Neural progenitor cell (in vitro differentiated cells): ENCODE measurements around the gene ELMOD1. TPM values are rescaled to one million over a fixed set of nuclear protein-coding genes. Genes with fewer than 3 reads are reported as not detected.

Experiments
- DNase-seq: peaks from one replicate; pipeline ENCODE4 v3.0.0-alpha.2; 2016; ENCODE audit warnings: low spot score
- H2AFZ ChIP-seq: fragments of 200-600 bp; sonication (generic); replicated peaks from 2 replicates; pipeline ENCODE4 v1.6.1; 2016; ENCODE audit warnings: antibody characterized with exemption
- H3F3A ChIP-seq: fragments of 200-600 bp; sonication (generic); 2 replicates; pipeline ENCODE4 v1.6.1; 2016; ENCODE audit warnings: antibody characterized with exemption, low read depth
- H3K27ac ChIP-seq: fragments of 200-600 bp; sonication (generic); 2 replicates; pipeline ENCODE4 v1.5.1; 2016; ENCODE audit warnings: mild to moderate bottlenecking
- H3K27me3 ChIP-seq: fragments of 200-600 bp; sonication (generic); 2 replicates; pipeline ENCODE4 v1.6.1; 2016; ENCODE audit warnings: mild to moderate bottlenecking, moderate library complexity
- H3K36me3 ChIP-seq: fragments of 200-600 bp; sonication (generic); 2 replicates; pipeline ENCODE4 v1.5.1; 2016
- H3K4me1 ChIP-seq: fragments of 200-600 bp; sonication (generic); 2 replicates; pipeline ENCODE4 v1.6.1; 2016; ENCODE audit warnings: mixed run types
- H3K4me2 ChIP-seq: fragments of 200-600 bp; sonication (generic); 2 replicates; pipeline ENCODE4 v1.6.1; 2016
- H3K4me3 ChIP-seq: fragments of 200-600 bp; sonication (generic); 2 replicates; pipeline ENCODE4 v1.5.1; 2016
- H3K79me2 ChIP-seq: fragments of 200-600 bp; sonication (generic); 2 replicates; pipeline ENCODE4 v1.6.1; 2016; ENCODE audit warnings: low read depth
- H3K9ac ChIP-seq: fragments of 200-600 bp; sonication (generic); 2 replicates; pipeline ENCODE4 v1.6.1; 2016
- H3K9me3 ChIP-seq: fragments of 200-600 bp; sonication (generic); 2 replicates; pipeline ENCODE4 v1.5.1; 2016; ENCODE audit warnings: low read depth
- H4K20me1 ChIP-seq: fragments of 200-600 bp; sonication (generic); 2 replicates; pipeline ENCODE4 v1.6.1; 2016; ENCODE audit warnings: low read depth
- H3K27ac Mint-ChIP-seq: 3 replicates; pipeline ENCODE4 v1.8.0; 2021; ENCODE audit warnings: mixed read lengths
- H3K27me3 Mint-ChIP-seq: 2 replicates; pipeline ENCODE4 v1.8.0; 2022; ENCODE audit warnings: low read depth, mild to moderate bottlenecking, inconsistent platforms, moderate library complexity, mixed read lengths; ENCODE audit not compliant: insufficient read depth
- H3K36me3 Mint-ChIP-seq: 3 replicates; pipeline ENCODE4 v1.8.0; 2021; ENCODE audit warnings: mixed read lengths
- H3K4me1 Mint-ChIP-seq: 3 replicates; pipeline ENCODE4 v1.8.0; 2021; ENCODE audit warnings: mixed read lengths
- H3K4me3 Mint-ChIP-seq: 3 replicates; pipeline ENCODE4 v1.8.0; 2021; ENCODE audit warnings: mild to moderate bottlenecking, moderate library complexity, mixed read lengths
- H3K9me3 Mint-ChIP-seq: 3 replicates; pipeline ENCODE4 v1.8.0; 2020; ENCODE audit warnings: mixed read lengths
- EZH2 ChIP-seq: fragments of 200-600 bp; sonication (generic); IDR thresholded peaks from 2 replicates; pipeline ENCODE4 v1.6.1; 2017; ENCODE audit warnings: antibody characterized with exemption, mild to moderate bottlenecking, moderate library complexity
- EZH2phosphoT487 ChIP-seq: fragments of 200-600 bp; sonication (generic); IDR thresholded peaks from 2 replicates; pipeline ENCODE4 v1.6.1; 2017; ENCODE audit warnings: antibody characterized with exemption
- total RNA-seq: library from RNA; depleted of rRNA; stranded (reverse); fragments of >200 nt; gene quantifications from 2 replicates; pipeline ENCODE4 v1.2.3, GENCODE V29; 2015; ENCODE audit warnings: low replicate concordance
- TF ChIP-seq, protein P1 (sequence below): fragments of 200-600 bp; sonication (generic); IDR thresholded peaks from 2 replicates; pipeline ENCODE4 v1.5.1; 2017; ENCODE audit warnings: antibody characterized with exemption, mild to moderate bottlenecking

The ELMOD1 gene
- total RNA-seq, 1 donor from 2014 or later: not detected

DNA sequence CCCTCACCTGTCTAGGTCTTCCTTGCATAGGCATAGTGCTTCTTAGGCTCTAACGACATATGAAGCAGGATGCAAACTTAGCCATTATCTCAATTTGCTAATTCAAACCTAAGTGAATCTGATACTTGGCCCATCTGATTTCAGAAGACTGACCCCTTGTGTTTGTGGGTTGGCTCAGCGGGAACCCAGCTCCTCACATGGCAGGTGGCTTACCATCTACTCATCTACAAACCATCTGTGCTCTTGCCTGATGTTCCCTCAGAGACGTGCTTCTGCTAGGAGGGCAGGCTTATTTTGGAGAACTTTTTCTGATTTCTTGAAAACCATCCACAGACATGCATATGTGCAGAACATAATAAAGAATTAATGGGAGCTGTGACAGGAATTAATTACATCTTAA is 15.2 kb downstream of the ELMOD1 start:
- Mint-ChIP-seq H3K4me1 (peaks cover 30% of the 10 kb centered on the region), H3K9me3 (peaks cover 3% of the 10 kb centered on the region), H3K27ac (no peak overlapping the region), H3K4me3 (no peak overlapping the region), H3K27me3 (peaks cover 6% of the 10 kb centered on the region), H3K36me3 (peaks cover 2% of the 10 kb centered on the region)
- Histone ChIP-seq H3K9ac (no peak overlapping the region), H3K4me1 (peaks cover 22% of the 10 kb centered on the region), H3K4me3 (no peak overlapping the region), H3K79me2 (no peaks in the 10 kb centered on the region), H3K27ac (no peak overlapping the region), H3K9me3 (no peaks in the 10 kb centered on the region), H2AFZ (no peak overlapping the region), H3F3A (peaks cover 23% of the 10 kb centered on the region), H3K4me2 (no peak overlapping the region), H3K36me3 (no peaks in the 10 kb centered on the region), H3K27me3 (peaks cover 40% of the 10 kb centered on the region), H4K20me1 (peaks cover 14% of the 10 kb centered on the region)
- no peak for DNase-seq
- TF ChIP-seq EZH2: no peak
- TF ChIP-seq, protein P1, sequence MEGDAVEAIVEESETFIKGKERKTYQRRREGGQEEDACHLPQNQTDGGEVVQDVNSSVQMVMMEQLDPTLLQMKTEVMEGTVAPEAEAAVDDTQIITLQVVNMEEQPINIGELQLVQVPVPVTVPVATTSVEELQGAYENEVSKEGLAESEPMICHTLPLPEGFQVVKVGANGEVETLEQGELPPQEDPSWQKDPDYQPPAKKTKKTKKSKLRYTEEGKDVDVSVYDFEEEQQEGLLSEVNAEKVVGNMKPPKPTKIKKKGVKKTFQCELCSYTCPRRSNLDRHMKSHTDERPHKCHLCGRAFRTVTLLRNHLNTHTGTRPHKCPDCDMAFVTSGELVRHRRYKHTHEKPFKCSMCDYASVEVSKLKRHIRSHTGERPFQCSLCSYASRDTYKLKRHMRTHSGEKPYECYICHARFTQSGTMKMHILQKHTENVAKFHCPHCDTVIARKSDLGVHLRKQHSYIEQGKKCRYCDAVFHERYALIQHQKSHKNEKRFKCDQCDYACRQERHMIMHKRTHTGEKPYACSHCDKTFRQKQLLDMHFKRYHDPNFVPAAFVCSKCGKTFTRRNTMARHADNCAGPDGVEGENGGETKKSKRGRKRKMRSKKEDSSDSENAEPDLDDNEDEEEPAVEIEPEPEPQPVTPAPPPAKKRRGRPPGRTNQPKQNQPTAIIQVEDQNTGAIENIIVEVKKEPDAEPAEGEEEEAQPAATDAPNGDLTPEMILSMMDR: peak; percentile 14
- no peak for TF ChIP-seq EZH2phosphoT487

DNA sequence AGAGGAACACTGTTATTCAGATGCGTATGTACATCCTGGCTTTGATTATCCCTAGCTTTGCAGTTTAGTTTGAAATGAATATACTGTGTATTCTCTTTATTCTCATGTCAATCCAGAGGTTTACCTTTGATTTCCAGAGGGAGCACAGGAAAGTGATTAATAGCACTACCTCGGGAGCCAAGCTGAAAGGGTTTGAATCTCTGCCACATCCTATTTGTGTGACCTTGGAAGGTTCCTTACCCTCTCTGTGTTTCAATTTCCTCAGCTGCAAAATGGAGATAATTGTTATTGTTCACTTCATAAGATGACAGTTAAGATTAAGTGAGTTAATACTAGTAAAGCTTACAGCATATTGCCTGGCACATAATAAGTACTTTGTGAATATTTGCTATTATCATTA is 17.9 kb downstream of the ELMOD1 start:
- Histone ChIP-seq H3K79me2 (no peaks in the 10 kb centered on the region), H3F3A (peaks cover 23% of the 10 kb centered on the region), H3K9ac (no peak overlapping the region), H3K27ac (no peak overlapping the region), H2AFZ (no peak overlapping the region), H3K9me3 (no peaks in the 10 kb centered on the region), H3K4me2 (peak overlapping the region; percentile 36), H3K4me3 (no peak overlapping the region), H3K27me3 (peaks cover 61% of the 10 kb centered on the region), H3K4me1 (peaks cover 33% of the 10 kb centered on the region), H3K36me3 (no peaks in the 10 kb centered on the region), H4K20me1 (peaks cover 14% of the 10 kb centered on the region)
- H3K9me3 Mint-ChIP-seq: peaks cover 4% of the 10 kb centered on the region
- TF ChIP-seq, protein P1: no peak
- TF ChIP-seq EZH2phosphoT487 (no peak), EZH2 (no peak)
- peaks cover 30% of the 10 kb centered on the region for H3K4me1 Mint-ChIP-seq
- H3K27me3 Mint-ChIP-seq: peaks cover 6% of the 10 kb centered on the region
- peaks cover 2% of the 10 kb centered on the region for H3K36me3 Mint-ChIP-seq
- H3K27ac Mint-ChIP-seq: peak overlapping the region; percentile 44
- DNase-seq: no peak
- no peak overlapping the region for H3K4me3 Mint-ChIP-seq

DNA sequence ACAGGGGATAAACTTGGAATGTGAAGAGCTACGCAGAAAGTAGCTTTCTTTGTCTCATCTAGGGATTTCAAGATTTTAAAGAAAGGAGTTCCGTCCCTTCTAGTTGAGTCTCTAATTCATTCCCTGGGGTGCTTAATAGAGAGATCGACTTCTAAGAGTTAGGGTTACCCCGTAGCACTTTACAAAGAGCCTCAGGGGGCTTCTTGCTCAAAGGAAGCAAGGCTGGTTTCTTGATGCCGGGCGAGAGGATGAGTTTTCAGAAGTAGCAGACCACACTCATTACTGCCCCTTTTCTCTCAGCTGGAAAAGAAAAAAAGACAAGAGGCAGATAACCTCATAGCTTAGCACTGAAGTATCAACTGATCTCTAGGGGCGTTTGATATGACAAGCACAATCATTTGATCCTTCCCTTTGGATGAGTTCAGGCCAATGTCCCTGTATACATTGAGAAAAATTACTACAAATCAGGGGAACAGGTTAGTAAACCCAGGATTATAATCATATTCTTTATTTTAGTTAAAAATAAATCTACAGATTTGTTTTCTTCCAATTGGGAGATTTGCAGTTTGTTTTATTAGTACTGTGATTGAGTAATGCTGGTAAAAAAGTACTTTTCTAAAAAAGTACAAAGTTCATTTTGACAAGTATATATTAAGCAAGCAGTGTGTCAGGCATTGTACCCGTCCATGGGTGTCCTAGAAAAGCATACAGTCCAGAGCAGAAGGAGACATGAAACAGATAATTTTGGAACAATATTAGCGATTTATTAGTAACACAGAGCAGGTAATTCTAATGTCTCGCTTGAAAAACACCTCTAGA is 18.7 kb downstream of the ELMOD1 start:
- Mint-ChIP-seq H3K9me3 (peaks cover 4% of the 10 kb centered on the region), H3K36me3 (peaks cover 2% of the 10 kb centered on the region), H3K4me3 (peak overlapping the region; percentile 58), H3K4me1 (peaks cover 30% of the 10 kb centered on the region), H3K27me3 (peaks cover 6% of the 10 kb centered on the region), H3K27ac (peak overlapping the region; percentile 24)
- DNase-seq: peak; percentile 92
- Histone ChIP-seq H3K79me2 (no peaks in the 10 kb centered on the region), H3F3A (peaks cover 23% of the 10 kb centered on the region), H3K27ac (no peak overlapping the region), H3K27me3 (peaks cover 61% of the 10 kb centered on the region), H4K20me1 (peaks cover 14% of the 10 kb centered on the region), H3K4me1 (peaks cover 33% of the 10 kb centered on the region), H3K9me3 (no peaks in the 10 kb centered on the region), H3K9ac (no peak overlapping the region), H3K4me3 (no peak overlapping the region), H3K36me3 (no peaks in the 10 kb centered on the region), H3K4me2 (peak overlapping the region; percentile 36), H2AFZ (no peak overlapping the region)
- TF ChIP-seq EZH2phosphoT487 (peak; percentile 93), EZH2 (no peak)

DNA sequence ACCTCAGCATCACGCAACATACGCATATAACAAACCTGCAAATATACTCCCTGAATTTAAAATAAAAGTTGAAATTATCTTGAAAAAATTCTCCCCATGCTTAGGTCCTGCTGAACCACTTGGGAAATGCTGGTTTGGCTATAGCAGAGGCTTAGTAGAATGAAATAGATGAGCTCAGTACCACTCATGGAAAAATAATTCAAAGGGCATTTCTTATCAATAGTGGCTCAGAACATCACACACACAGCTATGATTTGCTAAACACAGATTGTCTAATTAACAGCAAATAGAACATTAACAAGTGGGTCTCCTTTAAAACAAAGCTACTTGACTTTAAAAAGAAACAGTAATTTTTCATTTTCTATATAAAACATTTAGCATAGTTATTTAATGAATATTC is 21.5 kb downstream of the ELMOD1 start:
- H4K20me1 ChIP-seq: peaks cover 14% of the 10 kb centered on the region
- Mint-ChIP-seq H3K27me3 (peaks cover 7% of the 10 kb centered on the region), H3K4me1 (peaks cover 25% of the 10 kb centered on the region), H3K36me3 (peaks cover 2% of the 10 kb centered on the region), H3K9me3 (peaks cover 4% of the 10 kb centered on the region), H3K27ac (no peak overlapping the region), H3K4me3 (no peak overlapping the region)
- H3F3A ChIP-seq: peaks cover 18% of the 10 kb centered on the region
- peaks cover 33% of the 10 kb centered on the region for H3K4me1 ChIP-seq
- TF ChIP-seq EZH2: no peak
- H3K79me2 ChIP-seq: no peaks in the 10 kb centered on the region
- no peak overlapping the region for H3K27ac ChIP-seq
- H3K9ac ChIP-seq: no peak overlapping the region
- no peak overlapping the region for H3K4me2 ChIP-seq
- DNase-seq: no peak
- peaks cover 50% of the 10 kb centered on the region for H3K27me3 ChIP-seq
- no peak overlapping the region for H3K4me3 ChIP-seq
- H2AFZ ChIP-seq: no peak overlapping the region
- no peaks in the 10 kb centered on the region for H3K9me3 ChIP-seq
- H3K36me3 ChIP-seq: no peaks in the 10 kb centered on the region
